ENCODE results near the gene UQCRC1.

GRCh38 chr3:48569400-48569799 lies 40.0 kb downstream of the UQCRC1 start:
- TF ChIP-seq, protein P1, sequence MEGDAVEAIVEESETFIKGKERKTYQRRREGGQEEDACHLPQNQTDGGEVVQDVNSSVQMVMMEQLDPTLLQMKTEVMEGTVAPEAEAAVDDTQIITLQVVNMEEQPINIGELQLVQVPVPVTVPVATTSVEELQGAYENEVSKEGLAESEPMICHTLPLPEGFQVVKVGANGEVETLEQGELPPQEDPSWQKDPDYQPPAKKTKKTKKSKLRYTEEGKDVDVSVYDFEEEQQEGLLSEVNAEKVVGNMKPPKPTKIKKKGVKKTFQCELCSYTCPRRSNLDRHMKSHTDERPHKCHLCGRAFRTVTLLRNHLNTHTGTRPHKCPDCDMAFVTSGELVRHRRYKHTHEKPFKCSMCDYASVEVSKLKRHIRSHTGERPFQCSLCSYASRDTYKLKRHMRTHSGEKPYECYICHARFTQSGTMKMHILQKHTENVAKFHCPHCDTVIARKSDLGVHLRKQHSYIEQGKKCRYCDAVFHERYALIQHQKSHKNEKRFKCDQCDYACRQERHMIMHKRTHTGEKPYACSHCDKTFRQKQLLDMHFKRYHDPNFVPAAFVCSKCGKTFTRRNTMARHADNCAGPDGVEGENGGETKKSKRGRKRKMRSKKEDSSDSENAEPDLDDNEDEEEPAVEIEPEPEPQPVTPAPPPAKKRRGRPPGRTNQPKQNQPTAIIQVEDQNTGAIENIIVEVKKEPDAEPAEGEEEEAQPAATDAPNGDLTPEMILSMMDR (IDR thresholded peaks at IDR 0.05) = no peak
- TF ChIP-seq EZH2 (IDR thresholded peaks at IDR 0.05; ENCODE audit: borderline replicate concordance, insufficient read depth, low read depth, low read length, poor library complexity, severe bottlenecking) = no peak
